Stimulated activated CD8-positive, alpha-beta memory T cell treated with anti-CD3 and anti-CD28 coated beads, Interleukin-12 subunit alpha, Interleukin-12 subunit beta, amount 100 ng/mL, for 24 hours (primary cell): Measurements from ENCODE around the gene NCAPG2.

Experiments used
- DNase-seq: peaks from one replicate; pipeline ENCODE4 v3.0.0-alpha.2; 2020; ENCODE audit errors: extremely low read depth

NCAPG2 gene

DNA sequence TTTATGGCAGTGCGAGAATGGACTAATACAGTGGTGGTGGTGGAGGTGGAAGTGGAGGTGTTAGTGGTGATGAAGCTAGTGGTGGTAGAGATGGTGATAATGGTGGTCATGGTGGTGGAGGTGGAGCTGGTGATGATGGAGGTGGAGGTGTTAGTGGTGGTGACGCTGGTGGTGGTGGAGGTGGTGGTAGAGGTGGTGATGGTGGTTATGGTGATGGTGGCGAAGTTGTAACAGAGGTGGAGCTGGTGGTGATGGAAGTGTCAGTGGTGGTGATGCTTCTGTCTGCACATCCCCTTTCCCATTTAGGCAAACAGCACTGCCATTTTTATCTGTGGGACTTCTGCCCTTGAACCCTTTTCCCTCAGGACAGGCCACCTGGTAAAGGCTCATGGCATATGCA is 109.5 kb downstream of the NCAPG2 start:
- no peak for DNase-seq

- DNase-seq: no peak
Observed at GRCh38 chr7:158592541-158592940, 112.1 kb downstream of the NCAPG2 start.

DNA sequence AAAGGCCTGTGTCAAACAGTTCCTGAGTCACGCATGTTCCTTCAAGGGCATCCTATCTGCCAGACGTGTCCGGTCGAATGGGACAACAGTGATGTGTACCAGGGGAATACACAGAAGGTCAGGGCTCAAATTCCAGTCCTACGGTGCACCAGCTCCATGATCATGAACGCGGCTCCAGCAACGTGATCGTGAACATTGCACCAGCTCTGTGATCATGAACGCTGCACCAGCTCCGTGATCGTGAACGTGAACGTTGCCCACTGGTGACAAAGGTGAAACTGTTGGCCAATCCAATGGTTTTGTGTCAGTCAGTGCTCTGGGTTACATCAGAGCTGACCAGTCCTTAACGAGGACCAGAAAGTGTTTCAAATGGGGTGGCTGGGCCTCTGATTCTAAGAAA is 112.7 kb downstream of the NCAPG2 start:
- DNase-seq: no peak

GRCh38 chr7:158590181-158590530 is 114.4 kb downstream of the NCAPG2 start:
- no peak for DNase-seq

GRCh38 chr7:158589653-158590052 is 115.0 kb downstream of the NCAPG2 start:
- no peak for DNase-seq

GRCh38 chr7:158588878-158589442 is 115.6 kb downstream of the NCAPG2 start:
- no peak for DNase-seq

DNA sequence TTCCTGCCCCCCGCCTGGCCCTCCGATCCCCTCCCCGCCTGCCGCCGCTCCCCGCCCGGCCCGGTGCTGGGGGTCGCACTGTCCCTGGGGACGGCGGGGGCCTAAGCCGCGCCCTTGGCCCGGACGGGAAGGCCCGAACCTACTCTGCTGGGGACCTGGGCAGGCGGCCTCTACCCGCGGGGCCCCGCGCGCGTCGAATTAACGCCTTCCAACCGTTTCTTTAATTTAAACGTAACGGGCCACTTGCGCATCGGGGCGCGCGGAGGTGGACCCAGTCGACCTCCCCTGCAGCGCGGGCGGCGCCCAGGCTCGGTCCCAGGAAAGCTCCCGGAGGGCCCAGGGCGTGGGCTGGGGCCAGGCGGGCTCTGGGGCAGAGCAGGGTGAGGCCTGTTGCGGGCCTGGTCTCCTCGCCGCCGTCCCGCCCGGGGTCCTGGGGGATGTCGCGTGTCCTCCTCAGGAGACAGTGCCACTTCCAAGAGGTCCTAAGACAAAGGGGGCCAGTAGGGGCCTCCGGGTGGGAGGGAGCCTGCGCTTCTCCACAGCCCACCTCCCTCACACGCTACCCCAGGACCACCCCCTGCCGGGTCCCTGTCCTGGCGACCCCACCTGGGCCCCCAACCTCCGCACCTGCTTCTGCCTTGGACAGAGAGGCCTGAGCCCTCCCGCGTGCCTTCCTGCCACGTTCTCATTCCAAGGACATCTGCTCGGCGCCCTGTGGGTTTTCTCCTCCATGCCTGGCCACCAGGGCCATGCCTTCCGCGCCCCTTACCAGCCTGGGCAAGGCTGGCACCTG is 116.3 kb downstream of the NCAPG2 start:
- no peak for DNase-seq

DNA sequence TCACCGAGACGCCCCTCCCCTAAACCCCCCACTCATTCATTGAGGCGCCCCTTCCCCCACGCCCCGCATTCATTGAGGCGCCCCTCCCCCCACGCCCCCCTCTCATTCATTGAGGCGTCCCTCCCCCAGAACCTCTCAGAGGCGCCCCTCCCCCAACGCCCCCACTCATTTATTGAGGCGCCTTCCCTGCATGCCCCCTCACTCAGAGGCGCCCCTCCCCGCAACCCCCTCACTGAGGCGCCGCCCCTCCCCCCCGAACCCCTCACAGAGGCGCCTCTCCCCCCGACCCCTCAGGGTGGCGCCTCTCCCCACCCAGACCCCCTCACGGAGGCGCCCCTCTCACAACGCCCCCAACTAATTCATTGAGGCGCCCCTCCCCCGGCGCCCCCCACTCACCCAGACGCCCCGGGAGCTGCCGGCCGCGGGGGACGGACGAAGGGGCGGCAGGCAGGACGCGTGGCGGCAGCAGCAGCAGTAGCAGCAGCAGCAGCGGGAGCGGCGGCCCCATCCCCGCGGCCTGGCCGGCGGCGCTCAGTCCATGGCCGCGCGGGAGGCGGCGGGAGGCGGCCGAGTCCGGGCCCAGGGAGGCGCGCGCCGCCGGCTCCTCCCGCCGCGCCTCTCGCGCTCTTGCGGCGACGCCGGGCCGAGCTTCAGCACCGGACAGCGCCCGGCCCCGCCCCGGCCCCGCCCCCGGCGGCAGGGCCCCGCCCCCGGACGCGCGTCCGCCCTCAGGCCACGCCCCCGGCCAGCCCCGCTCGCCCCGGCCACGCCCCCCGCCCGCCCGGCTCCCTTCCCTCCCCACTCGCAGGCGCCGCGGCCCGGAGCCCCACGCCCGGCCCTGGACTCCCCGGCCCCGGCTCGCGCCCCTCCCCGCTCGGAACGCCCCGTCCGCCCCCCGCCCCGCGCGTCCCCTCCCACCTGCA is 117.2 kb downstream of the NCAPG2 start, which contains the start of gene PTPRN2:
Gene PTPRN2 (minus strand): TSS at position 662 of the 923 bp plus-strand sequence.
- DNase-seq: peak; percentile 25

DNA sequence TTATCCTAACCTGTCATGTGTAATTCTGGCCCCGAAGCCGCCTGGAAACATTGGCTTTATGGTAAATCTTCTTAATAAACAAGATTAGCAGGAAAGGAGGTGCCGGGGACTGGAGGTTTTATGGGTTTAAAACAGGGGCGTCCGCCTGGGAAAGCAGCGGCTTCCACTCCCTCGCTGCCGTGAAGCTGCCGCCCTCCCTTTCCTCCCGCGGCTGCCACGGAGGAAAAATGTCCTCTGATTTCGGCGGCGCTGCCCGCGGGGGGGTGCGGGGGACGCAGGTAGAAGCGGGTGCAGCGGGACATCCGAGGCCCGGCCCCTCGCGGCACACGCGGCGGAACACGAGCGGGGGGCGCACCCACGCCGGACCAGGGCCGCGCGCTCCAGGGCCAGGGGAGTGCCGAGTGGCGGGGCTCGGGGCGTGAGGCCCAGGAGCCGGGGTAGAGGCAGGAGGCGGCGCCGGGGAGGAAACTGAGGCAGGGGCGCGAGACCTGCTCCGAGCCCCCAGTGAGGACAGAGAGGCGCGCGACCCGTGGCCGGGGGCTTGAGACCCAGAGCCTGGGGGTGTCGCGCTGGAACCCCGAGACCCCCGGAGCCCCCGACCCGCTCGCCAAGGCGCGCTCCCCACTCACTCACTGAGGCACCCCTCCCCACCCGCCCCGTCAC is 118.0 kb downstream of the NCAPG2 start:
- DNase-seq: no peak

DNA sequence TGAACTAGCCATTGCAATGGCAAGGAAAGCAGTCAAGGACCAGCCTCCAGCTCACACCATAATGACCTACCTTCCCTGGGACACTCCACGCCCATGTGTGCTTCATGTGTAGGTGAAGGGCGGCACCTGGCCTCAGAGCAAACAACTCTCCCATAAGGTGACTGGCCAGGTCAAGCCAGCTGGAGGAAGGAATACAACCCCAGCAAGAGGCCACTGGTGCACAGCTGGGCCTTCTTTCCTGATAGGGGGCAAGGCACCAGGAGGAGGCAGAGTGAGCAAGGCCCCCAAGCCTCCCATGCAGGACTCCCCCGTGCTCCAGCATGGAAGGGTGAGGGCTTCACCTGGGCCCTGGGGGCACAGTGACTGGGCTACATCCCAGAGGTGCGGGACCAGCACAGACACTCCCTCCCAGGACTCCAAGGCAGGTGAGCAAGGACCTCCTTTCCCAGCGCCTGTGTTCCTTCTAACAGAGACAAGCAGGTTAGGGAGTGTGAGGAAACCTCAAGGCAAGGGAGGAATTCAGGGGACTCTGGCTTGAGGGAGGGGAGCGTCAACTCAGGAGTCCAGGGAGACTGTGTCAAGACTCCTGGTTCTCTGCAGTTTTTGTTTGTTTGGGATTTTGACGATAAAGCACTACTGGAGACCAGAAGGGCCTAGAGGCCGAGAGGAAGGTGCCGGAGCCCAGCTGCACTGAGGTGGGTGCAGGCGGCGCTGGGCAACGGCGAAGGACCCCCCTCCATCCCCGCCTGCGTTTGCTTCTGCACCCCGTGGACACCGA is 118.7 kb downstream of the NCAPG2 start:
- DNase-seq: no peak

- DNase-seq: no peak
Observed at GRCh38 chr7:158584407-158584806, 120.2 kb downstream of the NCAPG2 start.

DNA sequence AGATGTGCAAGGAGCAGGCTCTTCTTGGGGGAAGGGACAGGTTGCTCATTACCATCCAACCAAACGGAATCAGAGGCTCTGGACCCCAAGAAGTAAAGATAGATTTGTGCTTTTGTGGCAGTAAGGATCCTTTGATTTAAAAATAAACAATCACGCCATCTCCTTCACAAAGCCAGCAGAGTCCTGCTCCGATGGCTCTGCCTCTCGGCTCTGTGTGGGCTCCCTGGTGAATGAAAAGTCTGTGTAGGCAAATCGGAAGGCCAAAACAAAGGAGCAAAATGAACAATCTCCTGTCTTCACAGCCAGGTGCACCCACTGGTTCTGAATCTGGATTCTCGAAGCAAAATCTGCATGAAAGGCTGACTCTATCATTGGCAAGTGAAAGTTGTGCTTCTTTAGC is 120.8 kb downstream of the NCAPG2 start:
- DNase-seq: no peak

DNA sequence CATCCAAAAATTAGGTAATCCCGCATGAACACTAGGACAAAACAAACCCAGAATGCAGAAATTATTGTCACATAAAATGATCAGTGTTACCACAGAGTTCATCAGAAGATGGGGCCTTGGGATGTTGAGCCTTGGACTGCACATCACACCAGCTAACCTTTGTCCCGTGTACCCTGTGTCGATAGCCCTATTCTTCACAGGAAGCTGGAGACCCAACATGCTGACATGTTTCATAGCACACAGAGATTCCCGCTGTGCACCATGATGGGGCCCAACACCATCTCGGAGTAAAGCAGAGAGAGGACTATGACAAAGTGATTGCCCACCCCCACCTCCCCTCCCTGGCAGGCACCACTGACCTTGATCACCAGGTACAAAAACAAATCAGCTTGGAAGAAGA is 121.5 kb downstream of the NCAPG2 start:
- no peak for DNase-seq

- no peak for DNase-seq
Observed at GRCh38 chr7:158582089-158582456, 122.5 kb downstream of the NCAPG2 start.

GRCh38 chr7:158581440-158582088 is 123.0 kb downstream of the NCAPG2 start:
- no peak for DNase-seq
